Activated CD4-positive, alpha-beta T cell treated with anti-CD3 and anti-CD28 coated beads, Interleukin-2, amount 10 ng/mL, durations not matched to agents 7 days and 5 days (primary cell): ENCODE results near the gene OLFM1. TPM values are rescaled to one million over a fixed set of nuclear protein-coding genes. Genes with fewer than 3 reads are reported as not detected.

Source experiments
- CTCF ChIA-PET: fragments of 350-600 bp; sonication (Branson Sonifier 250); formaldehyde crosslinking; loops from one replicate; lab custom pipeline; 2021; ENCODE audit warnings: antibody characterized with exemption; lab: Charles Lee
- POLR2A ChIA-PET: fragments of 350-600 bp; sonication (Branson Sonifier 250); formaldehyde crosslinking; loops from one replicate; lab custom pipeline; 2021; ENCODE audit warnings: antibody characterized with exemption; lab: Charles Lee
- DNase-seq: peaks from one replicate; pipeline ENCODE4 v3.0.0-alpha.2; 2020
- H3K27ac Mint-ChIP-seq: one replicate; pipeline ENCODE4 v1.8.0; 2021; ENCODE audit warnings: mild to moderate bottlenecking, moderate library complexity, mixed read lengths
- H3K27me3 Mint-ChIP-seq: one replicate; pipeline ENCODE4 v1.8.0; 2021; ENCODE audit warnings: mixed read lengths
- H3K36me3 Mint-ChIP-seq: one replicate; pipeline ENCODE4 v1.8.0; 2021; ENCODE audit warnings: low read depth, mixed read lengths
- H3K4me1 Mint-ChIP-seq: one replicate; pipeline ENCODE4 v1.8.0; 2021; ENCODE audit warnings: mixed read lengths
- H3K4me3 Mint-ChIP-seq: one replicate; pipeline ENCODE4 v1.8.0; 2021; ENCODE audit warnings: mild to moderate bottlenecking, moderate library complexity, mixed read lengths
- H3K9me3 Mint-ChIP-seq: one replicate; pipeline ENCODE4 v1.8.0; 2021; ENCODE audit warnings: mixed read lengths
- total RNA-seq, 2 experiments: library from RNA; stranded (reverse); gene quantifications; one replicate each; pipeline ENCODE4 v1.2.3, GENCODE V29; 2021

The OLFM1 gene
- total RNA-seq, 2 experiments from 2014 or later = not detected

- DNase-seq = no peak
- Mint-ChIP-seq H3K27me3 (no peaks in the 10 kb centered on the region), H3K27ac (no peak overlapping the region), H3K4me3 (no peak overlapping the region), H3K36me3 (no peaks in the 10 kb centered on the region), H3K9me3 (peaks cover 2% of the 10 kb centered on the region), H3K4me1 (peaks cover 7% of the 10 kb centered on the region)
- ChIA-PET POLR2A (no interaction called here), CTCF (no interaction called here)
These were observed 44.5 kb downstream of the OLFM1 start for GRCh38 chr9:135132008-135132407.

- ChIA-PET POLR2A (interaction anchor here (0.6 kb wide), 1 partner anchor 147 kb away, joined by 3 read pairs; no protein-coding TSS in a partner anchor), CTCF (no interaction called here)
- Mint-ChIP-seq H3K27ac (no peak overlapping the region), H3K9me3 (peaks cover 2% of the 10 kb centered on the region), H3K36me3 (no peaks in the 10 kb centered on the region), H3K27me3 (no peaks in the 10 kb centered on the region), H3K4me1 (peaks cover 7% of the 10 kb centered on the region), H3K4me3 (no peak overlapping the region)
- DNase-seq = no peak
These were observed 47.0 kb downstream of the OLFM1 start for GRCh38 chr9:135134268-135135022.

- Mint-ChIP-seq H3K4me1 (peaks cover 2% of the 10 kb centered on the region), H3K36me3 (no peaks in the 10 kb centered on the region), H3K27ac (no peak overlapping the region), H3K9me3 (peaks cover 2% of the 10 kb centered on the region), H3K4me3 (no peak overlapping the region), H3K27me3 (no peaks in the 10 kb centered on the region)
- ChIA-PET CTCF (no interaction called here), POLR2A (no interaction called here)
- no peak for DNase-seq
These were observed 47.9 kb downstream of the OLFM1 start for GRCh38 chr9:135135171-135135928.

GRCh38 chr9:135135929-135136315 lies 48.5 kb downstream of the OLFM1 start:
- no peaks in the 10 kb centered on the region for H3K27me3 Mint-ChIP-seq
- no peak for DNase-seq
- CTCF ChIA-PET = no interaction called here
- peaks cover 2% of the 10 kb centered on the region for H3K4me1 Mint-ChIP-seq
- POLR2A ChIA-PET = no interaction called here
- no peak overlapping the region for H3K4me3 Mint-ChIP-seq
- no peaks in the 10 kb centered on the region for H3K36me3 Mint-ChIP-seq
- peaks cover 2% of the 10 kb centered on the region for H3K9me3 Mint-ChIP-seq
- H3K27ac Mint-ChIP-seq = no peak overlapping the region

GRCh38 chr9:135136481-135136880 lies 49.0 kb downstream of the OLFM1 start:
- Mint-ChIP-seq H3K27ac (no peak overlapping the region), H3K27me3 (no peaks in the 10 kb centered on the region), H3K4me1 (no peaks in the 10 kb centered on the region), H3K4me3 (no peak overlapping the region), H3K9me3 (peaks cover 2% of the 10 kb centered on the region), H3K36me3 (no peaks in the 10 kb centered on the region)
- ChIA-PET CTCF (no interaction called here), POLR2A (no interaction called here)
- DNase-seq = no peak

GRCh38 chr9:135136991-135137832 lies 49.7 kb downstream of the OLFM1 start:
- CTCF ChIA-PET = no interaction called here
- Mint-ChIP-seq H3K4me3 (no peak overlapping the region), H3K27ac (no peak overlapping the region), H3K27me3 (no peaks in the 10 kb centered on the region), H3K36me3 (no peaks in the 10 kb centered on the region), H3K4me1 (no peaks in the 10 kb centered on the region), H3K9me3 (peaks cover 2% of the 10 kb centered on the region)
- POLR2A ChIA-PET = no interaction called here
- DNase-seq = no peak

DNA sequence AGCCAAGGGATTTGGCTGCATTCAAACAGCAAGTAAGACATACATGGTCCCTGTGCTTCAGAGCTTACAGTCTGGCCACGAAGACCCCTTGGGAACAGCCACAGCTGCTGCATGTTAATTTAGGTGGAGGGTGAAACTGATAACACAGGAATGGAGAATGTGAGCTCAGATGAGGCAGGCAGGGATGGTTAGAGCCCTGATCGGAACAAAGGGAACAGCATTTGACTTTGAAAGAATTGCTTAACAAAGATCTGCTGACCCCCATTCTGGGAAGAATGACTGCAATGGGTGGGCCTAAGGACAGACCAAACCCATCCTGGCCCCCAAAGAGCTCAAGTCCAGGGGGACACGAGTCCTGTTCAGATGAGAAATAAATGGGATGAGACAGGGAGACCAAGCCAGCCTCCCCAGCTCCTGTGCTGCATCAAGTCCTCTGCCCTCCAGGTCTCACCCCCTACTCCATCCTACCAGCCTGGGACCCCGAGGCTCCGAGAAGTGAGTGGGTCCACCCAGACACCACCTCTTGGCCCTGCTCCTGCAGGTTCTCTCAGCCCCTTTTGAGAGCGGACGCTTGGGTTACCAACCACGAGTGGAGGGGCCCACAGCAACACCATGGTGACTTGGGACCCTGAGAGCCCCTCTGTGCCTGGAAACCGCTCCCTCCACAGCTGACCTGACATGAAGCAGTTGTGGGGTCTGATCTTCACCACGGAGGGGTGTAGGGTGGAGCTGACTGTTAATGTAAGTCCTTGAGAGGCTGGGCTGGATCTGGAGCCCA lies 50.8 kb downstream of the OLFM1 start:
- no peak overlapping the region for H3K4me3 Mint-ChIP-seq
- H3K36me3 Mint-ChIP-seq = no peaks in the 10 kb centered on the region
- H3K27ac Mint-ChIP-seq = no peak overlapping the region
- DNase-seq = no peak
- H3K27me3 Mint-ChIP-seq = no peaks in the 10 kb centered on the region
- CTCF ChIA-PET = no interaction called here
- POLR2A ChIA-PET = no interaction called here
- no peaks in the 10 kb centered on the region for H3K4me1 Mint-ChIP-seq
- peaks cover 2% of the 10 kb centered on the region for H3K9me3 Mint-ChIP-seq

DNA sequence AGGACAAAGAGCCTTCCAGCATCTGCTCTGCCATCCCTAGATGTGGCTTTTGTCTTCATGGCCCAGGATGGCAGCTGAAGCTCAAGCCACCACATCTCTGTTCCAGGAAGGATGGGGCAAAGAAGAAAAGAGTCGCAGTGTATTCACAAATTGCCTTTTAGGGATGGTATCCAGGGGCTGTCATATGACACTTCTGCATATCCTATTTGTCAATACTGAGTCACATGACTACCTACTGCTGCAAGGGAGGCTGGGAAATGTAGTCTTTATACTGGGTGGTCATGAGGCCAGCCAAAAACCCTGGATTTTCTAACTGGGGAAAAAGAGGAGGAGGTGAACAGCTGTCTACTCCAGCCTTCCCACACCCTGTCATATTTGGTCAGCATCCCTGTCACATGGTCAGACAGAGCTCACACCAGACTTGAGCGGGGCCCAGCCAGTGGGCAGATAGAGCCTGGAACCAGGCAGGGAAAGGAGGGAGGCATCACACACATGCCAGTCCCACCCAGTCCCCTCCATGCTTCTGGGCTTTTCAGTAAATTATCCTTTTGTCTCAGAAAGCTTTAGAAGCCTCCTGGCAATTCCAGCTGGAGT lies 52.0 kb downstream of the OLFM1 start:
- Mint-ChIP-seq H3K27me3 (no peaks in the 10 kb centered on the region), H3K4me1 (no peaks in the 10 kb centered on the region), H3K27ac (no peak overlapping the region), H3K36me3 (no peaks in the 10 kb centered on the region), H3K4me3 (no peak overlapping the region), H3K9me3 (peaks cover 2% of the 10 kb centered on the region)
- ChIA-PET POLR2A (no interaction called here), CTCF (no interaction called here)
- DNase-seq = no peak

- no peak for DNase-seq
- peaks cover 2% of the 10 kb centered on the region for H3K9me3 Mint-ChIP-seq
- ChIA-PET POLR2A (no interaction called here), CTCF (no interaction called here)
- no peaks in the 10 kb centered on the region for H3K4me1 Mint-ChIP-seq
- H3K27ac Mint-ChIP-seq = no peak overlapping the region
- no peaks in the 10 kb centered on the region for H3K27me3 Mint-ChIP-seq
- H3K4me3 Mint-ChIP-seq = no peak overlapping the region
- no peaks in the 10 kb centered on the region for H3K36me3 Mint-ChIP-seq
These were observed 53.8 kb downstream of the OLFM1 start for GRCh38 chr9:135141183-135141774.

DNA sequence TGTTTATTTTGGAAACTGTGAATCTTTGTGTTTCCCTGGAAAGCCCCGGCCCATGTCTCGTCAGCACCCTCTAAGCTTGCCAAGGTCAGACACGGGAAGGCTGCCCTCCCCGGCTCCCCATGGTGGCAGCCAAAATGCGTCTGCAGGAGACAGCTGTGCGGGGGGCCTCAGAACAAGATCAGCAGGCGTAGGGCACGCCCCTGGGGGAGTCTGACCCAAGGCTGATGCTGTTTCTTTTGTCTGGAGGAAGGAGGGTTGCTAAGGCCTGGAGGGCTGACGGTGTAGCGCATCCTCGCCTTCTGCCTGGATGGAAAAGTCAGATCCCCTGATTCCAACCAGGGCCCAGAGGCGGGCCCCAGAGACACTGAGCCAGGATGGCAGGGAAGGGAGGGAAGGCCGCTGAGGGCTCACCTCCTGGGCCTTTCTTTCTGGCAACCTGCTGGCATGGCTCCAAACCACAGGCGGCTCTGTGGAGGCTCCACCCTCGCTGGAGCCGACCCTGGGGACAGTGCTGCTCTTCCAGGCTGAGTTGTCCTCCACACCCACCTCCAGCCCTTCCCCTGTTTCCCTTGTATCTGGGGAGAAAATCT lies 57.2 kb downstream of the OLFM1 start:
- Mint-ChIP-seq H3K27ac (no peak overlapping the region), H3K36me3 (no peaks in the 10 kb centered on the region), H3K9me3 (no peaks in the 10 kb centered on the region), H3K27me3 (no peaks in the 10 kb centered on the region), H3K4me3 (no peak overlapping the region), H3K4me1 (no peaks in the 10 kb centered on the region)
- DNase-seq = no peak
- ChIA-PET POLR2A (no interaction called here), CTCF (no interaction called here)

DNA sequence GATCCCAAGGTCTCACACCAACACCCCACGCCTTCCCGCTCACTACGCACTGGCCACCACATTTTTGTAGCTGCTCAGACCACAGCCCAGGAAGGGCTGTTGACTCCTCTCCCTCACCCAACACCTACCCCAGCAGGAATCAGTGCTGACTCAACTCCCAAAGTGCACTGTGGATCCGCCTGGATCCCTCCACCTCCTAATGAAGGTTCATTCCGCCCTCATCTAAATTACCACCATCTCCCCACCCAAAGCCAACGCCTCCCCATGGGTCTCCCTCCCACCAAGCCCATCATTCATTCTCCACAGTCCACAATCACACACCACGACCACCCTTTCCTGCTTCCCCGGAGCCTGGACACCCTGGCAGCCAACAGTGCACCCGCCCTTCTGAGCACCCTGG lies 57.8 kb downstream of the OLFM1 start:
- no peaks in the 10 kb centered on the region for H3K36me3 Mint-ChIP-seq
- no peaks in the 10 kb centered on the region for H3K27me3 Mint-ChIP-seq
- DNase-seq = no peak
- no peaks in the 10 kb centered on the region for H3K9me3 Mint-ChIP-seq
- no peaks in the 10 kb centered on the region for H3K4me1 Mint-ChIP-seq
- no peak overlapping the region for H3K27ac Mint-ChIP-seq
- no peak overlapping the region for H3K4me3 Mint-ChIP-seq
- CTCF ChIA-PET = no interaction called here
- POLR2A ChIA-PET = no interaction called here

DNA sequence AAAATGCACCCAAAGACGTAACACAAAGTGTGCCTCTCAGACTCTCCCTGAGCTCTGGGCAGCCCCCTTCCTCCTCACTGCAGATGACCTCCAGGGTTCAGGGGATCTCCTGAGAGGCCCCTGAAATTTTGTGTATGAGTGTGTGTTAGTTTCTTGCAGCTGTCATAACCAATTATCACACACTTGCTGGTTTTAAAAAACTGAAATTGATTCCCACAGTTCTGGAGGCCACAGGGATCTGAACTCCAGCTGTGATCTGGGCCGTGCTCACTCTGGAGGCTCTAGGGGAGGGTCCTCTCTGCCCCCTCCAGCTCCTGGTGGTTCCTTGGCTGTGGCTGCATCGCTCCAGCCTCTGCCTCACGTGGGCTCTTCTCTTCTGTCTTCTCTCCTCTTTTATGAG lies 58.8 kb downstream of the OLFM1 start:
- Mint-ChIP-seq H3K4me3 (no peak overlapping the region), H3K9me3 (no peaks in the 10 kb centered on the region), H3K4me1 (no peaks in the 10 kb centered on the region), H3K27me3 (no peaks in the 10 kb centered on the region), H3K36me3 (no peaks in the 10 kb centered on the region), H3K27ac (no peak overlapping the region)
- CTCF ChIA-PET = no interaction called here
- POLR2A ChIA-PET = no interaction called here
- no peak for DNase-seq
